GM12873 (cell line): ENCODE results near the gene MGMT.
A peak's percentile ranks its signal among the peaks of the same experiment; 100 is the strongest.

ENCODE experiments used
- TF ChIP-seq, protein P1 (sequence below): IDR thresholded peaks from 2 replicates; pipeline ENCODE4 v1.5.1; 2012; ENCODE audit warnings: low read depth, mild to moderate bottlenecking, moderate library complexity, low read length, control low read depth; ENCODE audit not compliant: insufficient read depth; ENCODE audit errors: missing control alignments

Gene MGMT

DNA sequence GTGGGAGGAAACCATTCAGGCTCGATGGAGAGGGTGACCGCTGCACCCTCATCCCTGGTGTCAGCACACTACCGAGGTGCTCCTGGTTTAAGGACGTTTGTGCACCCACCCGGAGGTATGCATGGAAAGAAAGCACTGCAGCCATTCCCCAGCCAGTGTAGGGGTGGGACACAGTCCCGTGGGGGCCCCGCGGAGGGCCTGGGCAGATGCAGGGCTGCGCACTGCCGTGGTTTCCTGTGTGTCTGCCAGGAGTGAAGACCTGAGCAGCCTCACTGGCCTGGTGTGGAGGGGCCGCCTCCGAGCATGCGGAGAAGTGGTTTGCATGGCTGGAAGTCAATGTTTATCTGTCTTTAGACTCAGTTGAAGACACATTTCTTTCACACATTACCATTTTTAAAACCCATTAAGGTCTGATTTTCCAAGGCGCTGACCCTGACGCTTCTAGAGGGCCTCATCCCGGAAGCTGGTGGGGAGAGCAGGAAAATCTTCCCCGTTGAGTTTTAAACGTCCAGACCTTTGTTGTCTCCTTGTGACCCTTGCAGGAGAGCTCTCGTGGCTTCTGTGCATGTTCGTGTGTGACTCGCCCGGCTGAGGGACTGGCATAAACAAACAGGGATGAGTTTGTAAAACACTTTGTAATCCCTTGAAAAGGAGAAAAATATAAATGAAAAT is 188.1 kb downstream of the MGMT start:
- TF ChIP-seq, protein P1, sequence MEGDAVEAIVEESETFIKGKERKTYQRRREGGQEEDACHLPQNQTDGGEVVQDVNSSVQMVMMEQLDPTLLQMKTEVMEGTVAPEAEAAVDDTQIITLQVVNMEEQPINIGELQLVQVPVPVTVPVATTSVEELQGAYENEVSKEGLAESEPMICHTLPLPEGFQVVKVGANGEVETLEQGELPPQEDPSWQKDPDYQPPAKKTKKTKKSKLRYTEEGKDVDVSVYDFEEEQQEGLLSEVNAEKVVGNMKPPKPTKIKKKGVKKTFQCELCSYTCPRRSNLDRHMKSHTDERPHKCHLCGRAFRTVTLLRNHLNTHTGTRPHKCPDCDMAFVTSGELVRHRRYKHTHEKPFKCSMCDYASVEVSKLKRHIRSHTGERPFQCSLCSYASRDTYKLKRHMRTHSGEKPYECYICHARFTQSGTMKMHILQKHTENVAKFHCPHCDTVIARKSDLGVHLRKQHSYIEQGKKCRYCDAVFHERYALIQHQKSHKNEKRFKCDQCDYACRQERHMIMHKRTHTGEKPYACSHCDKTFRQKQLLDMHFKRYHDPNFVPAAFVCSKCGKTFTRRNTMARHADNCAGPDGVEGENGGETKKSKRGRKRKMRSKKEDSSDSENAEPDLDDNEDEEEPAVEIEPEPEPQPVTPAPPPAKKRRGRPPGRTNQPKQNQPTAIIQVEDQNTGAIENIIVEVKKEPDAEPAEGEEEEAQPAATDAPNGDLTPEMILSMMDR: no peak

GRCh38 chr10:129655679-129656031 is 188.6 kb downstream of the MGMT start:
- TF ChIP-seq, protein P1: no peak

DNA sequence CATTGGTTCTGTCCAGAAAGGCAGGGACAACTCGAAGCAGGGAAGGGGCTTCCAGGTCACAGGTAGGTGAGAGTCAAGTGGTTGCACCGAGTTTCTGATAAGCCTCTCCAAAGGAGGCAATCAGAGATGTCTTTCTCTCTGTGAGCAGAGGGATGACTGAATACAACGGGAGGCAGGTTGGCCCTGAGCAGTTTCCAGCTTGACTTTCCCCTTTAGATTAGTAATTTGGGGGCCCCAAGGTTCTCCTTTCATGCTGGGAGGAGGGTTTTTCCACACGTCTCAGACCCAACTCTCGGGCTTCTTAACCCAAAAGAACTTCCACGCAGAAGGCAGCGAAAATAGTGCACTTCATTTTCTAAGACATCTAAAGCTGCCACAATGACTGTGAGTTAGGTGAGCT is 189.6 kb downstream of the MGMT start:
- TF ChIP-seq, protein P1: no peak

DNA sequence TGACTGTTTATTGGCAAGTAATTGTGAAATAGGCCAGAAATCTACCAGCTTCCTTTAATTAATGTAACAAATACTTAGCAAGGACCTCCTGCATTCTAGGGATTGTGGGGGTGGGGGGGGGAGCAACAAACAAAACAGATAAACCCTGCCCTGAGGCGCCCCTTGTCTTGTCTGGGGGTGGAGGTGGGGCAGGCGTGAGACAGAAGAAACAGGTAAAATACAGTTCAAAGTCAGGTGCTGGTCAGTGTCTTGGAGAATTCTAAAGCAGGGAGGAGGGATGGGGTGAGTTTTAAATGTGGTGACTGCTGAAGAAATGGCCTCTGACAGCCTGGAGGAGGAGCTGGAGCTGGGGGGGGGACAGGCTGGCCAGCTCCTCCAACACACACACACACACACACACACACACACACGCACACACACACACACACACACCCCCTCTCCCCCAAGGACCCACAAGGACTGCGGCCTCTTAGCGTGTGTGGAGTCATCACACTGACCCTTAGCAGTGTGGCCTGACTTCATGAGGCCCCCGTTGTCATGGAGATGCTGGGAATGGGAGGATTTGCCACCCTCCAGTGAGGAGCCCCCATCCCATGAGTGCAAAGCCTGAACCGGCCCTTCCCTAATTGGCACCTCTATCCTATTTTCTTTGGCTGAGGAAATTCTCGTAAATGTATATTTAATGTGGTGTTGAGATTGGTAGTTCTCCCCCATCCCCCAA is 190.4 kb downstream of the MGMT start:
- TF ChIP-seq, protein P1: no peak

- TF ChIP-seq, protein P1: peak; percentile 47
Measured at GRCh38 chr10:129658376-129659072, 191.5 kb downstream of the MGMT start.

GRCh38 chr10:129659508-129660268 is 192.6 kb downstream of the MGMT start:
- TF ChIP-seq, protein P1: no peak
